Osteoblast (primary cell): ENCODE measurements around the gene EPS8. TPM values are rescaled to one million over a fixed set of nuclear protein-coding genes. Genes with fewer than 3 reads are reported as not detected.

Source experiments
- DNase-seq: peaks from one replicate; pipeline ENCODE4 v3.0.0; 2011; ENCODE audit warnings: low spot score, mixed read lengths; ENCODE audit not compliant: insufficient read length; ENCODE audit errors: missing footprints
- H2AFZ ChIP-seq: 2 replicates; pipeline ENCODE4 v1.6.0; 2011; ENCODE audit warnings: mild to moderate bottlenecking, low read length
- H3K27ac ChIP-seq: 2 replicates; pipeline ENCODE4 v1.5.1; 2011; ENCODE audit warnings: mild to moderate bottlenecking, low read depth, low read length, moderate library complexity
- H3K27me3 ChIP-seq: 2 replicates; pipeline ENCODE4 v1.6.0; 2012; ENCODE audit warnings: mild to moderate bottlenecking, control low read depth, inconsistent platforms, low read length, moderate library complexity; ENCODE audit not compliant: insufficient read depth
- H3K36me3 ChIP-seq: 2 replicates; pipeline ENCODE4 v1.5.1; 2011; ENCODE audit warnings: mild to moderate bottlenecking, low read length, control low read depth, moderate library complexity; ENCODE audit not compliant: insufficient read depth
- H3K4me1 ChIP-seq: 2 replicates; pipeline ENCODE4 v1.5.1; 2011; ENCODE audit warnings: mild to moderate bottlenecking, low read length, control low read depth, moderate library complexity; ENCODE audit not compliant: insufficient read depth
- H3K4me2 ChIP-seq: 2 replicates; pipeline ENCODE4 v1.6.0; 2011; ENCODE audit warnings: mild to moderate bottlenecking, low read length; ENCODE audit not compliant: insufficient read depth
- H3K4me3 ChIP-seq: fragments of 200-600 bp; sonication (generic); 3 replicates; pipeline ENCODE4 v1.5.1; 2012; ENCODE audit warnings: mild to moderate bottlenecking, low read length, inconsistent platforms; ENCODE audit not compliant: insufficient read depth
- H3K79me2 ChIP-seq: 2 replicates; pipeline ENCODE4 v1.6.0; 2012; ENCODE audit warnings: mild to moderate bottlenecking, low read length, control low read depth, inconsistent platforms; ENCODE audit not compliant: insufficient read depth
- H3K9me3 ChIP-seq: 2 replicates; pipeline ENCODE4 v1.5.1; 2011; ENCODE audit warnings: low read depth, low read length, control low read depth
- H4K20me1 ChIP-seq: 2 replicates; pipeline ENCODE4 v1.6.0; 2012; ENCODE audit warnings: mild to moderate bottlenecking, low read length, control low read depth; ENCODE audit not compliant: insufficient read depth
- total RNA-seq: library from RNA; depleted of rRNA; stranded (reverse); fragments of >200 nt; gene quantifications from 2 replicates; pipeline ENCODE4 v1.2.3, GENCODE V29; 2012
- TF ChIP-seq, protein P1 (sequence below): IDR thresholded peaks from 2 replicates; pipeline ENCODE4 v1.5.1; 2011; ENCODE audit warnings: mild to moderate bottlenecking, low read depth, low read length, moderate library complexity; ENCODE audit errors: extremely low read depth

EPS8 gene
- total RNA-seq, 1 donor: 160 TPM

DNA sequence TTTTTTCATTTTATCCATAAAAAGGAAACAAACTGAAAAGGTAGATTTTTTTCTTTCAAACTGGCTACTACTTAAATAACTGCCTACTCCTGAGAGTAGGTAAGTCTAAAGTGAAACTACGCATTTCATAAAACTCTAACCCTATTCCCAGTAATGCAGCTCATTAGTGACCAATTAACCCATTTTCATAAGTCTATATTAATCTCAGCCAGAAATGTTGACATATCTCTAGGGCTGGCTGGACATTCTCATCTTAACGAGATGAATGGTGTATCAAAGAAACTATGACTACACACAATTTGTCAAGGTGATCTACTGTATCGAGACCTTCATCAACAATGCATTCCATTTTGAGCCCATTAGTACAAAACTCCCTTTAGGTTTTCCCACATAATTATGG lies 57.2 kb downstream of the EPS8 start:
- peak overlapping the region; percentile 84 for H3K27ac ChIP-seq

DNA sequence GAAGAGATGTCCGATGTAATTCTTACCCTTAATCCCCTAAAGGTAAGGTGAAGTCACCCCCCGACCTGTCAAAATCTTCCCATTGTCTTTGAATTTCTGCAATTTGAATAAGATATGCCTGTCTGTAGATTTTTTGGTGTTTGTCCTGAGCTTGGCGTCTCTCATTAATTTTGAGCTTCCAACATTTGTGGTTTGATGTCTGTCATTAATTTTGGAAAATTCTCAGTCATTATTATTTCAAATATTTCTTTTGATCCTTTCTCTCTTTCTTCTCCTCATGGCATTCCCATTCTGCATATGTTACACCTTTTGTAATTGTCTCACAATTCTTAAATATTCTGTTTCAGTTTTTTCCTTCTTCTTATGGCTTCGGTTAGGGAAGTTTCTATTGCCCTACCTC lies 60.1 kb downstream of the EPS8 start:
- Histone ChIP-seq H3K9me3 (no peaks in the 10 kb centered on the region), H3K27me3 (no peaks in the 10 kb centered on the region), H3K4me1 (peaks cover 48% of the 10 kb centered on the region), H3K4me2 (no peak overlapping the region), H3K36me3 (no peaks in the 10 kb centered on the region), H2AFZ (no peak overlapping the region), H3K79me2 (peaks cover 97% of the 10 kb centered on the region), H3K4me3 (no peak overlapping the region), H3K27ac (peak overlapping the region; percentile 96), H4K20me1 (no peaks in the 10 kb centered on the region)
- no peak for DNase-seq
- TF ChIP-seq, protein P1, sequence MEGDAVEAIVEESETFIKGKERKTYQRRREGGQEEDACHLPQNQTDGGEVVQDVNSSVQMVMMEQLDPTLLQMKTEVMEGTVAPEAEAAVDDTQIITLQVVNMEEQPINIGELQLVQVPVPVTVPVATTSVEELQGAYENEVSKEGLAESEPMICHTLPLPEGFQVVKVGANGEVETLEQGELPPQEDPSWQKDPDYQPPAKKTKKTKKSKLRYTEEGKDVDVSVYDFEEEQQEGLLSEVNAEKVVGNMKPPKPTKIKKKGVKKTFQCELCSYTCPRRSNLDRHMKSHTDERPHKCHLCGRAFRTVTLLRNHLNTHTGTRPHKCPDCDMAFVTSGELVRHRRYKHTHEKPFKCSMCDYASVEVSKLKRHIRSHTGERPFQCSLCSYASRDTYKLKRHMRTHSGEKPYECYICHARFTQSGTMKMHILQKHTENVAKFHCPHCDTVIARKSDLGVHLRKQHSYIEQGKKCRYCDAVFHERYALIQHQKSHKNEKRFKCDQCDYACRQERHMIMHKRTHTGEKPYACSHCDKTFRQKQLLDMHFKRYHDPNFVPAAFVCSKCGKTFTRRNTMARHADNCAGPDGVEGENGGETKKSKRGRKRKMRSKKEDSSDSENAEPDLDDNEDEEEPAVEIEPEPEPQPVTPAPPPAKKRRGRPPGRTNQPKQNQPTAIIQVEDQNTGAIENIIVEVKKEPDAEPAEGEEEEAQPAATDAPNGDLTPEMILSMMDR: no peak

More for the DNA sequence above, 57.2 kb downstream of the EPS8 start:
- peaks cover 96% of the 10 kb centered on the region for H3K79me2 ChIP-seq
- no peak overlapping the region for H3K4me3 ChIP-seq
- DNase-seq: no peak
- no peaks in the 10 kb centered on the region for H3K36me3 ChIP-seq
- no peak overlapping the region for H2AFZ ChIP-seq
- no peaks in the 10 kb centered on the region for H4K20me1 ChIP-seq
- TF ChIP-seq, protein P1: no peak
- H3K4me1 ChIP-seq: peaks cover 34% of the 10 kb centered on the region
- H3K9me3 ChIP-seq: no peaks in the 10 kb centered on the region
- peak overlapping the region; percentile 64 for H3K4me2 ChIP-seq
- no peaks in the 10 kb centered on the region for H3K27me3 ChIP-seq

DNA sequence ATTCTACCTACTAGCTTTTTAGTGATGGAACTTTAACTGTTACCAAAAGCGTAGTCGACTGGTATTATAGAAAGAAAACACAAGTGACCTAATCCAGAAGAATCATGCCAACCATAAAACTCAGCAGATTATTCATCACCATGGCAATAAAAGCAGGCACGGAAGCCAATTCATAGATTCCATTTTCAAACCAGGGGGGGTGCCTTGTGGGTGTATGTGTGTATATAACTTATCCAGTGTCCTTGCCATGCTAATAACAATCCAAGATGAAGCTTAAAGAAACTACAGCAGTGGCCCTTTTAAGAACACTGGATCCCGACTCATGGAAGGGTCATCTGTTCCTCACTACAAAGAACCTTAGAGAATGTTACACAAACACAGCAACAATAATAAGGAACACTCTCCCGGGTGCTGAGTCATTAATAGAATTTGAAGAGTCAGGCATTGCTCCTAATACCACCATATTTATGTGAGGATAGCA lies 61.0 kb downstream of the EPS8 start:
- H3K4me3 ChIP-seq: peak overlapping the region; percentile 22
- H4K20me1 ChIP-seq: no peaks in the 10 kb centered on the region
- no peaks in the 10 kb centered on the region for H3K9me3 ChIP-seq
- H2AFZ ChIP-seq: no peak overlapping the region
- DNase-seq: peak; percentile 62
- no peaks in the 10 kb centered on the region for H3K36me3 ChIP-seq
- peaks cover 97% of the 10 kb centered on the region for H3K79me2 ChIP-seq
- H3K27me3 ChIP-seq: no peaks in the 10 kb centered on the region
- H3K4me1 ChIP-seq: peaks cover 46% of the 10 kb centered on the region
- H3K4me2 ChIP-seq: peak overlapping the region; percentile 54
- peak overlapping the region; percentile 96 for H3K27ac ChIP-seq
- TF ChIP-seq, protein P1: no peak

DNA sequence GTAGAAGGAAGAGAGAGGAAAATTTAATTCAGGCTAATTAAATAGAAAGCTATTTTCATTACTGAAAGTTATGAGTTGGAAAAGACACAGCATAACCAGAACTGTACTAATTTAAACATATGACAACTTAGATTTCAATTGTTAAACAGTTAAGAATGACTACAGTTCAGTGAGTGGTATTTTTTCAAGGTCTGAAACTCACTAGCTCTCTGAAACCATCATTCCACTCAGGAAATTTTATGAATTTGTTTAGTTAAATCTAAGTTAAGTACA lies 62.4 kb downstream of the EPS8 start:
- H4K20me1 ChIP-seq: no peaks in the 10 kb centered on the region
- H3K36me3 ChIP-seq: no peaks in the 10 kb centered on the region
- peaks cover 43% of the 10 kb centered on the region for H3K4me1 ChIP-seq
- H3K9me3 ChIP-seq: no peaks in the 10 kb centered on the region
- H3K4me2 ChIP-seq: peak overlapping the region; percentile 32
- H3K79me2 ChIP-seq: peaks cover 97% of the 10 kb centered on the region
- no peak overlapping the region for H2AFZ ChIP-seq
- no peaks in the 10 kb centered on the region for H3K27me3 ChIP-seq
- TF ChIP-seq, protein P1: no peak
- no peak overlapping the region for H3K4me3 ChIP-seq
- DNase-seq: no peak
- peak overlapping the region; percentile 96 for H3K27ac ChIP-seq
